ENCODE data around the gene TLE4. TPM values are rescaled to one million over a fixed set of nuclear protein-coding genes. Genes with fewer than 3 reads are reported as not detected.
A peak's percentile ranks its signal among the peaks of the same experiment; 100 is the strongest.

TLE4 gene
- total RNA-seq, 2 donors from 2014 or later: 19.5 to 20.9 TPM

- peaks cover 0 to 4% of the 10 kb centered on the region in 2 donors for H3K36me3 Mint-ChIP-seq
- no peak overlapping the region for H3K27ac Mint-ChIP-seq
- no peaks in the 10 kb centered on the region for H3K9me3 Mint-ChIP-seq
- ATAC-seq (no peak), DNase-seq (ENCODE audit: low spot score in 2 of 2) (no peak)
Observed at GRCh38 chr9:79613145-79613544, 41.4 kb downstream of the TLE4 start.

- no peak overlapping the region for H3K27ac Mint-ChIP-seq
- ATAC-seq (no peak), DNase-seq (ENCODE audit: low spot score in 2 of 2) (no peak)
- H3K36me3 Mint-ChIP-seq: peaks cover 0 to 4% of the 10 kb centered on the region in 2 donors
- no peaks in the 10 kb centered on the region for H3K9me3 Mint-ChIP-seq
Observed at GRCh38 chr9:79615038-79615437, 43.3 kb downstream of the TLE4 start.

- DNase-seq (ENCODE audit: low spot score in 2 of 2) (no peak), ATAC-seq (no peak)
- Mint-ChIP-seq H3K36me3 (peaks cover 0 to 9% of the 10 kb centered on the region in 2 donors), H3K9me3 (peaks cover 0 to 4% of the 10 kb centered on the region in 2 donors), H3K27ac (no peak overlapping the region)
Observed at GRCh38 chr9:79616013-79616412, 44.2 kb downstream of the TLE4 start.

- peaks cover 0 to 9% of the 10 kb centered on the region in 2 donors for H3K36me3 Mint-ChIP-seq
- no peak for DNase-seq (ENCODE audit: low spot score in 2 of 2)
- no peak for ATAC-seq
- peaks cover 4% of the 10 kb centered on the region in 2 donors for H3K9me3 Mint-ChIP-seq
- no peak overlapping the region for H3K27ac Mint-ChIP-seq
Observed at GRCh38 chr9:79616971-79617370, 45.2 kb downstream of the TLE4 start.

- peaks cover 0 to 9% of the 10 kb centered on the region in 2 donors for H3K36me3 Mint-ChIP-seq
- ATAC-seq (no peak), DNase-seq (ENCODE audit: low spot score in 2 of 2) (no peak)
- peaks cover 4% of the 10 kb centered on the region in 2 donors for H3K9me3 Mint-ChIP-seq
- H3K27ac Mint-ChIP-seq: no peak overlapping the region
Observed at GRCh38 chr9:79617395-79617794, 45.6 kb downstream of the TLE4 start.

GRCh38 chr9:79619930-79620329 lies 48.2 kb downstream of the TLE4 start:
- H3K36me3 Mint-ChIP-seq: peaks cover 0 to 7% of the 10 kb centered on the region in 2 donors
- ATAC-seq (no peak), DNase-seq (ENCODE audit: low spot score in 2 of 2) (no peak)
- H3K27ac Mint-ChIP-seq: no peak overlapping the region
- peaks cover 4% of the 10 kb centered on the region in 2 donors for H3K9me3 Mint-ChIP-seq

- H3K36me3 Mint-ChIP-seq: peaks cover 0 to 7% of the 10 kb centered on the region in 2 donors
- no peak overlapping the region for H3K27ac Mint-ChIP-seq
- no peak for DNase-seq (ENCODE audit: low spot score in 2 of 2)
- H3K9me3 Mint-ChIP-seq: peaks cover 4% of the 10 kb centered on the region in 2 donors
- no peak for ATAC-seq
Observed at GRCh38 chr9:79621916-79622575, 50.3 kb downstream of the TLE4 start.

- Mint-ChIP-seq H3K36me3 (peaks cover 5 to 22% of the 10 kb centered on the region in 2 donors), H3K27ac (peak overlapping the region; percentile 71 to 77), H3K9me3 (peaks cover 4% of the 10 kb centered on the region in 2 donors)
- peak; percentile 92 to 94 for ATAC-seq
- peak in 1 of 2 donors; percentile 54 for DNase-seq (ENCODE audit: low spot score in 2 of 2)
Observed at GRCh38 chr9:79623799-79624721, 52.3 kb downstream of the TLE4 start.

GRCh38 chr9:79629721-79630120 lies 58.0 kb downstream of the TLE4 start:
- Mint-ChIP-seq H3K36me3 (peaks cover 5 to 17% of the 10 kb centered on the region in 2 donors), H3K27ac (no peak overlapping the region), H3K9me3 (no peaks in the 10 kb centered on the region)
- DNase-seq (ENCODE audit: low spot score in 2 of 2) (no peak), ATAC-seq (no peak)

- DNase-seq (ENCODE audit: low spot score in 2 of 2): no peak
- peak; percentile 62 to 89 for ATAC-seq
- Mint-ChIP-seq H3K9me3 (no peaks in the 10 kb centered on the region), H3K27ac (peak overlapping the region in 1 of 2 donors; percentile 76), H3K36me3 (peaks cover 5 to 17% of the 10 kb centered on the region in 2 donors)
Observed at GRCh38 chr9:79630521-79631403, 59.0 kb downstream of the TLE4 start.

GRCh38 chr9:79632060-79632459 lies 60.3 kb downstream of the TLE4 start:
- Mint-ChIP-seq H3K9me3 (peaks cover 0 to 5% of the 10 kb centered on the region in 2 donors), H3K27ac (no peak overlapping the region), H3K36me3 (peaks cover 5 to 15% of the 10 kb centered on the region in 2 donors)
- DNase-seq (ENCODE audit: low spot score in 2 of 2): no peak
- no peak for ATAC-seq

GRCh38 chr9:79632705-79633104 lies 60.9 kb downstream of the TLE4 start:
- Mint-ChIP-seq H3K9me3 (peaks cover 0 to 8% of the 10 kb centered on the region in 2 donors), H3K36me3 (peaks cover 4 to 13% of the 10 kb centered on the region in 2 donors), H3K27ac (no peak overlapping the region)
- ATAC-seq: no peak
- DNase-seq (ENCODE audit: low spot score in 2 of 2): no peak

GRCh38 chr9:79633558-79633957 lies 61.8 kb downstream of the TLE4 start:
- ATAC-seq: peak in 1 of 2 donors; percentile 29
- Mint-ChIP-seq H3K9me3 (peaks cover 0 to 11% of the 10 kb centered on the region in 2 donors), H3K36me3 (peaks cover 10 to 11% of the 10 kb centered on the region in 2 donors), H3K27ac (no peak overlapping the region)
- DNase-seq (ENCODE audit: low spot score in 2 of 2): no peak

- DNase-seq (ENCODE audit: low spot score in 2 of 2) (no peak), ATAC-seq (peak in 1 of 2 donors; percentile 67)
- peaks cover 5 to 23% of the 10 kb centered on the region in 2 donors for H3K9me3 Mint-ChIP-seq
- peaks cover 14 to 20% of the 10 kb centered on the region in 2 donors for H3K36me3 Mint-ChIP-seq
- H3K27ac Mint-ChIP-seq: no peak overlapping the region
Observed at GRCh38 chr9:79637177-79637925, 65.6 kb downstream of the TLE4 start.

GRCh38 chr9:79638806-79639205 lies 67.0 kb downstream of the TLE4 start:
- peaks cover 25 to 34% of the 10 kb centered on the region in 2 donors for H3K36me3 Mint-ChIP-seq
- peaks cover 6 to 37% of the 10 kb centered on the region in 2 donors for H3K9me3 Mint-ChIP-seq
- no peak overlapping the region for H3K27ac Mint-ChIP-seq
- ATAC-seq (no peak), DNase-seq (ENCODE audit: low spot score in 2 of 2) (no peak)

GRCh38 chr9:79639354-79639753 lies 67.6 kb downstream of the TLE4 start:
- H3K36me3 Mint-ChIP-seq: peaks cover 30 to 39% of the 10 kb centered on the region in 2 donors
- H3K27ac Mint-ChIP-seq: no peak overlapping the region

More at GRCh38 chr9:79639354-79639753, 67.6 kb downstream of the TLE4 start:
- ATAC-seq (peak in 1 of 2 donors; percentile 44), DNase-seq (ENCODE audit: low spot score in 2 of 2) (no peak)
- H3K9me3 Mint-ChIP-seq: peaks cover 11 to 42% of the 10 kb centered on the region in 2 donors

Measured in activated naive CD4-positive, alpha-beta T cell treated with anti-CD3 and anti-CD28 coated beads, Interleukin-2, amount 50 U/mL, for 72 hours (primary cell).